VCaP (cell line): Measurements from ENCODE around the gene CLDN18.

Source experiments
- H3K27ac ChIP-seq: fragments of 450-650 bp; 2 replicates; pipeline ENCODE4 v1.5.1; 2017
- TF ChIP-seq, protein P1 (sequence below): fragments of 450-650 bp; conservative IDR thresholded peaks from 2 replicates; pipeline ENCODE4 v1.5.1; 2017; ENCODE audit warnings: mild to moderate bottlenecking, moderate library complexity

The CLDN18 gene

DNA sequence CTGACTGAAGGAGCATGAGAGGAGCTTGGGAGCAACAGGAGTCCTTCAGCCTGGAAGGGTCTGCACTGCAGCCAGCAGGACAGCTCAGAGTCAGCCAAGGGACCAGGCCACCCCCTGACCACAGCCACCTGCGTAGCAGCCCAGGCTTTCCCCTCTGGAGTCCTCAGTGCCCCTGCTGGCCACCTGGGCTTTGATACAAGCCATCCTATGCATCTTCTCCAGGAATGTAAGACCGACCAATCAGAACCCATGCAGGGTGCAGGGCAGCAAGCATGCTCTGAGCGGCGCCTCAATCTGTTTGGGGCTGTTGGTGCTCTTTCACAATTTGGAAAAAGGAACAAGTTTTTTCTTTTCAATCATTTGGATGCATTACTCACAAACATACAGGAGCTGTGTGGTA, 53.5 kb downstream of the CLDN18 start:
- no peak overlapping the region for H3K27ac ChIP-seq
- TF ChIP-seq, protein P1, sequence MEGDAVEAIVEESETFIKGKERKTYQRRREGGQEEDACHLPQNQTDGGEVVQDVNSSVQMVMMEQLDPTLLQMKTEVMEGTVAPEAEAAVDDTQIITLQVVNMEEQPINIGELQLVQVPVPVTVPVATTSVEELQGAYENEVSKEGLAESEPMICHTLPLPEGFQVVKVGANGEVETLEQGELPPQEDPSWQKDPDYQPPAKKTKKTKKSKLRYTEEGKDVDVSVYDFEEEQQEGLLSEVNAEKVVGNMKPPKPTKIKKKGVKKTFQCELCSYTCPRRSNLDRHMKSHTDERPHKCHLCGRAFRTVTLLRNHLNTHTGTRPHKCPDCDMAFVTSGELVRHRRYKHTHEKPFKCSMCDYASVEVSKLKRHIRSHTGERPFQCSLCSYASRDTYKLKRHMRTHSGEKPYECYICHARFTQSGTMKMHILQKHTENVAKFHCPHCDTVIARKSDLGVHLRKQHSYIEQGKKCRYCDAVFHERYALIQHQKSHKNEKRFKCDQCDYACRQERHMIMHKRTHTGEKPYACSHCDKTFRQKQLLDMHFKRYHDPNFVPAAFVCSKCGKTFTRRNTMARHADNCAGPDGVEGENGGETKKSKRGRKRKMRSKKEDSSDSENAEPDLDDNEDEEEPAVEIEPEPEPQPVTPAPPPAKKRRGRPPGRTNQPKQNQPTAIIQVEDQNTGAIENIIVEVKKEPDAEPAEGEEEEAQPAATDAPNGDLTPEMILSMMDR, result no peak

DNA sequence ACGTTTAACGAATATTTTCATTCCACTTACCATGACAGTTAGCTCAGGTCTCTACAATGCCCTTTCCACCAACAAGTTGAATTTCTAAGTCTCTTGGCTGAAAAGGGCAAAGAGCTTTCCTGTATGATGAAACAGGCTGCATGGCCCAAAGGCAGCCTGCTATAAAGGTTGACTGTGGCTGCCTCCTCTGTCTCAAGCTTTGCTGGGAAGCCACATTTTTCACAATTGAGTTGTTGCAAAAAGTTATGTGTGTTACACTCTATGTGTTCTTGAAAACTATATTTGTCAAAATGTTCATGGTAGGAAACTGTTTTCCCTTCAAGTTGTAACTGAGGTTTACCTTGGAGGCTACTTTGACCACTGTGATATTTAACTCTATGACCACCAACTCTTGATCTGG, 56.0 kb downstream of the CLDN18 start:
- TF ChIP-seq, protein P1, result no peak

DNA sequence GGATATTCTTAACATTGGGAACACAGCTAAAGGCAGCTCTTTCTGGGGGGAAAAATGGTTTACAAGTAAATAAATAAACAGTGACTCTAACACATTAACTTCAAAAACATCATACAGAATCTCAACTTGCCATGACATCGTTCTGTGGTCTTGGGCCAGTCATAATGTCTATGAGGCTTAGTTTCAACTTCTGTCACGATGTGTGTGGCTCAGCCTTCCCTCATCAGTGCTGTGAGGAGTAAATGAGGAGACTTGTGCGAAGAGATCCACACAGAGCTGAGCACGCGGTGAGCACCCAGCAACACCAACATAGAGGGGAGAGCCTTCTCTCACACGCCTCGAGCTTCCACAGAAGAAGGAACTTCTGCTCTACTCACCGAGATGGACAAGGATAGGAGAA, 56.4 kb downstream of the CLDN18 start:
- no peak overlapping the region for H3K27ac ChIP-seq
- TF ChIP-seq, protein P1, result no peak

More for the DNA sequence above, 56.0 kb downstream of the CLDN18 start:
- H3K27ac ChIP-seq, result no peak overlapping the region

DNA sequence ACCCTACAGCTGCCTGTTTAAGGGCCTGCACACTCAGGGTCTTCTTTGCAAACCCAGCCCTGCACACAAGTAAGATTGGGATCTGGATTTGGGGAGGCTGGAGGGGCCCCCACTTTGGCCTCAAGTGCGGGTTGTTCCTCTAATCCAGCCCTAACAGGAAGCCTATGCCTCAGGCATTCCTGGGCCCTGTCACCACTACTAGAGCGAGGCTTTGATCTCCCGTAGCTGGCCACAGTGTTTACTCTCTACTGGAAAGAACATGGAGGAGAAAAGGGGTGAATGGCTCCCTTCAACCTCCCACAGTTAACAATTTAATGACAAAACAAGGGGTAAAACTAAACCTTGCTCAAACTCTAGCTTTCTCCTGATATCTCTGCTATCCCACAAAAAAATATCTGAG, 57.0 kb downstream of the CLDN18 start:
- no peak overlapping the region for H3K27ac ChIP-seq
- TF ChIP-seq, protein P1, result no peak

DNA sequence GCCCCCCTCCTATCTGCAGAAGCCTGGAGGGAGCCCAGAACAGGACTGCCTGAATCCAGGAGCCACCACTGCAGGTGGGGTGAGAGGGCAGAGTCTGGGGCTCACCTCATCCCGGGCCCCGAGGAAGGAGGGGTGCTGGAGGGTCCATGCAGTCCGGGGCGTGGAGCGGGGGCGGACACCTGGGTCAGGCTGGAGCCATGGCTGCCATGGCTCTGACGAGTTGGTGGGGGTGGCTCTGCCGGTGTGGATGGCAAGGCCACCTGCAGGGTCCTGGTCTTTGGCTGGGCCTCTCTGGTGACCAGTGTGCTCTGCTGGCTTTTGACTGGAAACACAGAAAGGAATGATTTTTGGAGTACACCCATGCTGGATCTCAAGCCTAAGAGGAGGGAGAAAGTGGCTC, 58.1 kb downstream of the CLDN18 start:
- no peak overlapping the region for H3K27ac ChIP-seq
- TF ChIP-seq, protein P1, result no peak

DNA sequence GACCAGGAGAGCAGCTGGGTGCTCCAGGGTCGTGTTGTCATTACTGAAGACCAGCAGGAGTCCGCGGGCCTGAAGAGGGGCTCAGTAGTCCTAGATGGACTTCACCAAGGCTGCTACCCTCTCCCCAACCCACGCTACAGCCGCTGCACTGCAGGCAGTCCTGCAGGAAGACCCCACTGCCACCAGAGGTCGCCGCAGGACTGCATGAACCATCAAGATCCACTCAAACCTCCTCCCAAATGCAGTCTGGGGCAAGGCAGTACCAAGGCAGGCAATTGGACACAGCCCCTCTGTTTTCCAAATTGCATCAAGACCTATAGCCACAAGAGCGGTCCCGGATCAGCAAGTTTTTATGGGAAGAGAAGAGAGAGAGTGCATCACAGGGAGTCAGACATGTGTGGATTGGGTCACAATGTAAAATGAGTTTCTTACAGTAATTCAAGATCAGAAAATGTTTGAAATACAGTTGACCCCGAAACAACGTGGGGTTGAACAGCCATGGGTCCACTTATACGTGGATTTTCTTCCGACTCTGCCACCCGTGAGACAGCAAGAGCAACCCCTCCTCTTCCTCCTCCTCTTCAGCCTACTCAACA, 58.7 kb downstream of the CLDN18 start:
- H3K27ac ChIP-seq, result no peak overlapping the region
- TF ChIP-seq, protein P1, result peak; percentile 96

DNA sequence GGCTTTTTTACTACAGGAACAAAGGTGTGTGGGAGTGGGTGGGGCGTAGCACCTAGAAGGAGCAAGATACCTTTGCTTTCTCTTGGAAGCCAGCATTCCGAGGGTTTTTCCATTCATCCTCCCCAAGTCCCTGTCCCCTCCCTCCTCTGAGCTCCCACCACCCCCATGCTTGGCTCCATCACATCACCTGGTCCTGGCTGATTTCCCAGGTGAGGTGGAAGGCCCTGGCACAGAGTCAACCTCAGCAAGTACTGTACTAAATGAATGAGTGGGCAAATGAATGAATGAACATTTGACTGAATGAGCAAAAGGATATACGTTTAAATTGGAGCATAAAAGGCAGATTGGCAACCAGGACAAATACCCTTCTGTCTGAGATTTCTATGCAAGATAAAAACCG, 60.0 kb downstream of the CLDN18 start:
- H3K27ac ChIP-seq, result no peak overlapping the region
- TF ChIP-seq, protein P1, result no peak
